HG02884 (cell line): ENCODE measurements around the gene PLEKHA5.
"Not testable (repeated sequence)": the region's sequence is repeated elsewhere in the genome, so short reads cannot be mapped to it uniquely, and the experiment has no call there.

Source experiments
- ATAC-seq: cut with Tn5 transposase; IDR thresholded peaks from one replicate; pipeline ENCODE4 v1.9.1; 2021; ENCODE audit warnings: mild to moderate bottlenecking, moderate library complexity; ENCODE audit not compliant: unreplicated experiment

PLEKHA5 gene

DNA sequence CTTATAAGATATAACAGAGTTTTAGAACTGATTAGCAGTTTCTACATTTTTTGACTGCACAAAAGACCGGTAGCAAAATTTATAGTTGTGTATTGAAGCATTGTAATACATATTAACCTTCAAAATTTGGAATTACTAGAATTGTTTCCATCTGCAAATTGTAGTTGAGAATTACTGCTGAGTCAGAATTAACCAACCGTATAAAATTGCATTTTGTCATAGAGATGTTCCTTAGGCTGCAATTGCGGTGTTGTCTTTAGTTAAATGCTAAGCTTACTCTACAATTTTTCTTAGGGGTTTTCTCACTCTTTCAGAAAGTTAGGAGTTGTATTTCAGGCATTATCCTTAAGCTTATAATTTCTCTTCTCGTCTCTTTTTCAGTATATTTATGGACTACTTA lies 132.2 kb downstream of the PLEKHA5 start:
- no peak for ATAC-seq

- ATAC-seq = no peak
Measured at GRCh38 chr12:19263672-19264071, 134.1 kb downstream of the PLEKHA5 start.

- no peak for ATAC-seq
Measured at GRCh38 chr12:19273482-19274330, 144.2 kb downstream of the PLEKHA5 start.

- ATAC-seq = no peak
Measured at GRCh38 chr12:19276767-19277166, 147.2 kb downstream of the PLEKHA5 start.

- ATAC-seq = no peak
Measured at GRCh38 chr12:19277711-19278110, 148.2 kb downstream of the PLEKHA5 start.

DNA sequence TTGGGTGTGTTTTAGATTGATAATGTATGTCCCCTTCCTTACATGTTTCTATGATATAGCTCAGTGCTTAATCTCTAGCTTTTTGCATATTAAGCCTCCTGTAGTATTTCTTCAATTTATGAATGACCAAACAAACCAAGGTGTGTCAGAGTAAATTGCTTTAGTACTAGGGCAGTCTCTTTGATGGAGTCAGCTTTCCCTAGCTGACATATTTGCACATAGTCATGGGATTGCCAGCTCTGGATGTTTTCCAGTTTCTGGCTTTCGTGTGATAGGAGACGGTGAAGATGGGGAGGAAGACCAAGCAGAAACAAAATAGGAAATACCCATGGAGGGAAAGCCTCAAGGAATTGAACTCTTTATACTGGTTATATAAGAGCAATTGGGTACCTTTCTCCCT lies 148.9 kb downstream of the PLEKHA5 start:
- no peak for ATAC-seq

DNA sequence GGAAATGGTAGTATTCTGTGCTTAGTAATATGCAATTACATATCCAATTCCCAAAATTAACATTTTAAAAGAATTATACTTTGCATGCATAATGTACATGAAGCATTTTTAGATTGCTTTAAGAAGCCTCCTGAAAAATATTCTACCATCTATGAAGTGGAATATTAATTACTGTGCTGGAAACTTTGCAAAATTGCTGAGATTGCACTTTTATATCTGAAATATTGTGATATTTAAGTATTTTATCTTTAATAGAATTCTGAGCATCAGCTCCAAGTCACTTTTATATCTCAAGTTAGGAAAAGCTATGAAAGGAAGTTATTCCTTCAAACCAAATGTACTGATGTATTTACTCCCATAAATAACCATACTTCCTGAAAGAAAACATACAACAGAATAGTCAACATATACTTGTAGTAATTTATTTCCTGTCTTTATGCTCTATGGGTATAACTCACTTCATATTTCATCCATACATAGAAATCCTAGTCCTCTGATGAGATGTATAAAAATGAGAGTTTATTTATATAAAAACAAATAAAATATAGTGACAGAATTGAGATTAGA lies 152.7 kb downstream of the PLEKHA5 start:
- no peak for ATAC-seq

GRCh38 chr12:19284658-19285057 lies 155.1 kb downstream of the PLEKHA5 start:
- no peak for ATAC-seq

DNA sequence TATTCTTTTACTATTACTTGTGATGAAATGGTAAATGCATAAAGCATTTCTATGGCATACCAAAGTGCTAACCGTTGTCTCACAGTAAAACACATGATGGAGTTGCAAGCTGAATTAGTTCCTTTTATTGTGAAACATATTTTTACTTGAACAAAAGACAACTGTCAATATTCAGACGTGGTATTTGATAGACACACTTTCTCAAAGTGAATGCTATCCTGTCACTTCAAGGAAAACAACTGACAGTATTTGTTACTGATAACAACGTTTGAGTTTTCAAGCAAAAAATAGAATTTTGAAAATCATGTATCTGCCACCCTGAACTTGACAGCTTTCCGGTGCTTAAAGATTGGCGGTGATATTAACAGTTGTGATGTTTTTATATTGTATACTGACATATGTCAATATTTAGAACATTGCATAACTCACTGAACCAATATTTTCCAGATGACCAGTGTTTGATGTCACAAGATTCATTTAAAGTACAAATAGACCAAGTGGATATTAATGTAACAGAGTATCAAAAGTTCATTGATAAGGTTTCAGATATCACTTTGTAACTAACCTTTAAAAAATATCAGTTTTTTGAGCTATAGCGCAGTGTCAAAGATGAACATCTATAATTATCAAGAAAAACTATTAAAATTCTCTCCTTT lies 156.4 kb downstream of the PLEKHA5 start:
- no peak for ATAC-seq

- no peak for ATAC-seq
Measured at GRCh38 chr12:19287302-19287701, 157.8 kb downstream of the PLEKHA5 start.

DNA sequence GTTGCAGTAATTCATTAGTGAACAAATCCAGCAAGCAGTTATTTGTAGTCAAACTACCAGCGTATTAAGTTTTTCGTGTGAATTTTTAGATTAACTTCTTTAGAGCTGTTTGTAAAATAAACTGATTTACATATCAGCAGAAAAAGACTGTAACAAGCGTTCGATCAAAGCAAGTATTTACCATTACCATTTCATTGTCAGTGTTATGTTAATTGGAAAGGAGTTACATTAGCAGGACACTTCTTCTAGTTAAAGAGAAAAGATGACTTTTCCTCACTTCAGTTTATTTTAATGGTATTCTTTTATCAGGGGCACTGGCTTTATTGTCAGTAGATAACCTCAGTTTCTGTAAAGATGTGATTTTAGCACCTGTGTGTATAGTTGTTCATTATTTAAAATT lies 158.6 kb downstream of the PLEKHA5 start:
- no peak for ATAC-seq

- peak; percentile 62 for ATAC-seq
Measured at GRCh38 chr12:19288603-19289244, 159.2 kb downstream of the PLEKHA5 start.

DNA sequence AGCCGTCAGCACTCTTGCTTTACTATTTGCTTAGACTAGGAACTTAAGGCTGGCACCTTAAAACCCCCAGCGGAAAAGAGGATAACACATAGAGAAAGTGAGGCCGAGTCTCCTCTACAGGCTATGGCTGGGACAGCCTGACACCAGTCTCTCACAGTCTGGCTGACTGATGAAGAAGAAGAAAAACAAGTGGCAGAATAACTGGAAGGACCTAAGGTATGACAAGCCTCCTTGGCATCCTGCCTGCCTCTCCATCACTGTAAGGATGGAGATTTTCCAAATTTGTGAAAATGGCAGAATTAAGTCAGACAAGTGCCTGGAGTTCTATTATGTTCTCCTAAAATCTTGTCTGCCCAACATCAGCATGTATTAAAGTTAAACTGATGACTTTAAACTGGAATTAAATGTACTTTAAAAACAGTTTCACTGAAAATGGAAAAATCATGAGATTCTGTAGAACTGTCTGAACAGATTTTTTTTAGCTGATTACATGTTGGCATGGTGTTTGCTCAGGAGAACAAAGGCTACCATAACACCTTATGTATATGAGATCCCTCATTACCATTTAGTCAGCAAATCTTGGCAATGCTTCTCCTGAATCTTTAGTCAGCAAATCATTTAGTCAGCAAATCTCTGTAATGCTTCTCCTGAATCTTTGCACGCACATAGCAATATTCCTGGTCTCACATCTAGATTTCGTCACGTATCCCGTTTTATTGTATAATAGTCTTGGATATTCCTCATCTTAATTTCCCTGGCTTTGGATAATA lies 169.5 kb downstream of the PLEKHA5 start:
- ATAC-seq = no peak

DNA sequence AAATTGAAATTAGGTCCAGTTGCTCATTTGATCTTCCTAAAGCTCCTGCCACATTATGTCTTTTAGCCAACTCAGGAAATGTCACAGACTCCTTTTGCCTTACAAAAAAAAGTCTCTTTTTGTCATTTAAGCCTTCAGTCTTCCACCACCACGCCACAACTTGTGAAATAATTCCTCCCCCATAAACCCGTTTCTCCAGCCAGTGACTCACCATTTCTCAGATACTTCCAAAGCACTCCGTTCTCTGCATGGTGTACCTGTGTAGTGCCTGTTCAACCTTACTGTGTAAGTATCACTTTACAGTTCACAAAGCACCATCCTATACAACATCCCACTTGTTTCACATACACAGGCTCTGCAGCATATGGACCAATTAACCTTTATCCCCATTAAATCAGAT lies 170.2 kb downstream of the PLEKHA5 start:
- no peak for ATAC-seq

DNA sequence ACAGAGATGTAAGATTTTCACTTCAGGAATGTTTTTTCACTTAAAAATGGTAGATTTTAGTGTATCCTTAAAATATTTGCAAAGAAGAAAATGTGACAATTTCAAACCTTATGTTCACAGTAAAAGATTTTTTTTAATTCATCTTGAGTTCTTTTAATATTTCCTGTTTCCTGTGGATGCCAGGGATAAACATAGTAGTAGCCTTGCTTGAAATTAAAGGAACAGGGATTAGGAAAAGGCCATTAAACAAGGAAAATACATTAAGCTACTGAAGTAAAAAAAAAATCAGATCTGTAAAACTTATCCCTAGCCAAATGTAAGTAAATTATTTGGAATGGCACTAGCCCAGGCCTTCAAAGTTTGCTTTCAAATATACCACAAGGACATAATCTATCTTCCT lies 171.7 kb downstream of the PLEKHA5 start:
- no peak for ATAC-seq

- ATAC-seq = no peak
Measured at GRCh38 chr12:19301688-19302087, 172.2 kb downstream of the PLEKHA5 start.

GRCh38 chr12:19302100-19302640 lies 172.6 kb downstream of the PLEKHA5 start:
- ATAC-seq = no peak

GRCh38 chr12:19303496-19303895 lies 174.0 kb downstream of the PLEKHA5 start:
- ATAC-seq = no peak

DNA sequence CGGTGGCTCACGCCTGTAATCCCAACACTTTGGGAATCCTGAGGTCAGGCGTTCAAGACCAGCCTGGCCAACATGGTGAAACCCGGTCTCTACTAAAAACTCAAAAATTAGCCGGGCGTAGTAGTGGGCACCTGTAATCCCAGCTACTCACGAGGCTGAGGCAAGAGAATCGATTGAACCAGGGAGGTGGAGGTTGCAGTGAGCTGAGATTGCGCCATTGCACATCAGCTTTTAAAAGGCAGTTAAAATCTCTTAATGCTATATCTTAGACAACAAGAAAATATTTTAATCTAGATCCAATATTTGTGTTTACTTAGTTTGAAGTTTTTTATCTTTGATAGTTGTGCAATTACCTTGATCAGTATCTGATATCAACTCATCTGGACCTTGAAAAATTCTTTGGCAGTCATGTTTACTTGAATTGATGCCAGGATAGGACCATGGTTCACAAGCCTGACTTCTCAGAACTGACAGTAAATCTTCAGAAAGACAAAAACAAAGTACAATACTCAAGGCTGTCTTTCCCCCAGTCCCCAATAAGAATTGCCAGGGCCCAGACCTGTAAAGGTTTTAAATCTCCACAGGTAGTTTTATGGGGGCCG lies 174.7 kb downstream of the PLEKHA5 start:
- ATAC-seq = no peak

DNA sequence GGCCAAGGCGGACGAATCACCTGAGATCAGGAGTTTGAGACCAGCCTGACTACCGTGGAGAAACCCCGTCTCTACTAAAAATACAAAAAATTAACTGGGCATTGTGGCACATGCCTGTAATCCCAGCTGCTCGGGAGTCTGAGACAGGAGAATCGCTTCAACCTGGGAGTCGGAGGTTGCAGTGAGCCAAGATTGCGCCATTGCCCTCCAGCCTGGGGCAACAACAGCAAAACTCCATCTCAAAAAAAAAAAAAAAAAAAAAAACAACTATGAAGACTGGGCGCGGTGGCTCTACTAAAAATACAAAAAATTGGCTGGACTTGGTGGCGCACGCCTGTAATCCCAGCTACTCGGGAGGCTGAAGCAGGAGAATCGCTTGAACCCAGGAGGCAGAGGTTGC lies 176.1 kb downstream of the PLEKHA5 start:
- ATAC-seq = not testable (repeated sequence)
